IPS-11a (cell line): ENCODE measurements around the gene MED15.

Experiments used
- H3K4me3 ChIP-seq: one replicate; pipeline ENCODE4 v1.5.1; 2013; ENCODE audit warnings: low read depth, low read length, control low read depth

Gene MED15

GRCh38 chr22:20550057-20550817 lies 42.8 kb downstream of the MED15 start:
- H3K4me3 ChIP-seq = no peak overlapping the region

GRCh38 chr22:20550851-20551744 lies 43.7 kb downstream of the MED15 start:
- no peak overlapping the region for H3K4me3 ChIP-seq

- no peak overlapping the region for H3K4me3 ChIP-seq
Measured at GRCh38 chr22:20551805-20552442, 44.5 kb downstream of the MED15 start.

GRCh38 chr22:20552443-20553401 lies 45.3 kb downstream of the MED15 start:
- no peak overlapping the region for H3K4me3 ChIP-seq

GRCh38 chr22:20553947-20554741 lies 46.7 kb downstream of the MED15 start:
- no peak overlapping the region for H3K4me3 ChIP-seq

- H3K4me3 ChIP-seq = no peak overlapping the region
Measured at GRCh38 chr22:20554824-20555223, 47.4 kb downstream of the MED15 start.

GRCh38 chr22:20558534-20558933 lies 51.1 kb downstream of the MED15 start:
- no peak overlapping the region for H3K4me3 ChIP-seq

- H3K4me3 ChIP-seq = no peak overlapping the region
Measured at GRCh38 chr22:20559174-20559760, 51.9 kb downstream of the MED15 start.

GRCh38 chr22:20560716-20561115 lies 53.3 kb downstream of the MED15 start:
- no peak overlapping the region for H3K4me3 ChIP-seq

- no peak overlapping the region for H3K4me3 ChIP-seq
Measured at GRCh38 chr22:20561882-20562281, 54.5 kb downstream of the MED15 start.

GRCh38 chr22:20562607-20563465 lies 55.4 kb downstream of the MED15 start:
- H3K4me3 ChIP-seq = no peak overlapping the region

- no peak overlapping the region for H3K4me3 ChIP-seq
Measured at GRCh38 chr22:20563466-20563906, 56.1 kb downstream of the MED15 start.

- H3K4me3 ChIP-seq = no peak overlapping the region
Measured at GRCh38 chr22:20563941-20564371, 56.5 kb downstream of the MED15 start.

GRCh38 chr22:20565079-20565734 lies 57.8 kb downstream of the MED15 start:
- H3K4me3 ChIP-seq = no peak overlapping the region

GRCh38 chr22:20565761-20566160 lies 58.4 kb downstream of the MED15 start:
- H3K4me3 ChIP-seq = no peak overlapping the region

- no peak overlapping the region for H3K4me3 ChIP-seq
Measured at GRCh38 chr22:20566420-20567260, 59.2 kb downstream of the MED15 start.

- no peak overlapping the region for H3K4me3 ChIP-seq
Measured at GRCh38 chr22:20567371-20567847, 60.0 kb downstream of the MED15 start.
